ENCODE measurements around the gene RAB9B.

Gene RAB9B

GRCh38 chrX:103845165-103845653 is 13.2 kb upstream of the RAB9B start:
- H3K4me1 ChIP-seq: peaks cover 0 to 9% (median 0%) of the 10 kb centered on the region in 4 donors
- no peak overlapping the region for H3K27ac ChIP-seq
- no peaks in the 10 kb centered on the region for H3K36me3 ChIP-seq
- H3K27me3 ChIP-seq: no peaks in the 10 kb centered on the region
- intact Hi-C loops (cut with DNase I; ENCODE audit: low total_unique reads): no loop called here
- TF ChIP-seq, protein P1, sequence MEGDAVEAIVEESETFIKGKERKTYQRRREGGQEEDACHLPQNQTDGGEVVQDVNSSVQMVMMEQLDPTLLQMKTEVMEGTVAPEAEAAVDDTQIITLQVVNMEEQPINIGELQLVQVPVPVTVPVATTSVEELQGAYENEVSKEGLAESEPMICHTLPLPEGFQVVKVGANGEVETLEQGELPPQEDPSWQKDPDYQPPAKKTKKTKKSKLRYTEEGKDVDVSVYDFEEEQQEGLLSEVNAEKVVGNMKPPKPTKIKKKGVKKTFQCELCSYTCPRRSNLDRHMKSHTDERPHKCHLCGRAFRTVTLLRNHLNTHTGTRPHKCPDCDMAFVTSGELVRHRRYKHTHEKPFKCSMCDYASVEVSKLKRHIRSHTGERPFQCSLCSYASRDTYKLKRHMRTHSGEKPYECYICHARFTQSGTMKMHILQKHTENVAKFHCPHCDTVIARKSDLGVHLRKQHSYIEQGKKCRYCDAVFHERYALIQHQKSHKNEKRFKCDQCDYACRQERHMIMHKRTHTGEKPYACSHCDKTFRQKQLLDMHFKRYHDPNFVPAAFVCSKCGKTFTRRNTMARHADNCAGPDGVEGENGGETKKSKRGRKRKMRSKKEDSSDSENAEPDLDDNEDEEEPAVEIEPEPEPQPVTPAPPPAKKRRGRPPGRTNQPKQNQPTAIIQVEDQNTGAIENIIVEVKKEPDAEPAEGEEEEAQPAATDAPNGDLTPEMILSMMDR (IDR thresholded peaks at IDR 0.05): peak; percentile 43 to 61
- DNase-seq: peak; percentile 56 to 74
- H3K9me3 ChIP-seq: no peaks in the 10 kb centered on the region
- H3K4me3 ChIP-seq: no peak overlapping the region

DNA sequence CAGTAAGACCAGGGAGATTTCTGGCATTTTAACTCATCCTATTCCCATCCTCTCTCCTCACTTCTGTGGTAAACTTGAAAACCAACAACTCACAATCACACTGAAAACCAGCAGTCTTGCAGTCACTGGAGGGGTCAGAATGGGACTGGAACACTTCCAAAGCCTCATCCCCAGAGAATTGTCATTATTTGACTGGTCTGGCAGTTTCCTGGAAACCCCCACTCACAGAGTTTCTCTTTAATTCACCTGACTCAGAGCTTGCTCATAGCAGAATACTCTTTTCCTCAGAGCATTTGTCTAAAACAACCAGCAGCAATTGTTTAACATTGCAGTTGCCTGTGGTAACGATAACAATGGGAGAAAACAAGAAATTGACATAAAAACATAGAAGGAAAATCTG is 7.3 kb upstream of the RAB9B start:
- H3K27me3 ChIP-seq: no peaks in the 10 kb centered on the region
- TF ChIP-seq, protein P1 (IDR thresholded peaks at IDR 0.05): no peak
- no peak overlapping the region for H3K4me3 ChIP-seq
- H3K9me3 ChIP-seq: no peaks in the 10 kb centered on the region
- no peak for DNase-seq
- intact Hi-C loops (cut with DNase I; ENCODE audit: low total_unique reads): no loop called here
- no peaks in the 10 kb centered on the region for H3K4me1 ChIP-seq
- H3K36me3 ChIP-seq: no peaks in the 10 kb centered on the region
- H3K27ac ChIP-seq: no peak overlapping the region

DNA sequence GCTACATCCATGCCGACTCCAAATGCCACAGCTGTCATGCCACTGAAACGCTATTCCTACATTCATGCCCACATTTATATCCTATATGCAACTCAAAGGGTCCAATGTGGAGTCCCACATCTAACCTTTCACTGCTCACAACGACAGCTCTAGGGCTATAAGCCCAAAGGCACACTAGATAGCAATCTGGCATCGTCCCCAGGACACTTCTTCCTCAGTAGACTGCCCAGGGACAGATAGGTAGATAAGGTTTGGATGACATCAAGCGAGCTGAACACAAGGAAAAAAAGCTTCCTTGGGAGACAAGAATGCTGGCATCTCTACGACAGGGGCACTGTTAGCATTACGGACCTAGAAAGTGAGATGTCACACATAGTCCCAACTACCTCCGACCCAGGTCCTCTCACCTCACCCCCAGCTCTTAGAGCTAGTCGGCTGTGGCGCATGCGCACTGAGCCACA is 685 bp downstream of the RAB9B start:
- TF ChIP-seq, protein P1 (IDR thresholded peaks at IDR 0.05): no peak
- Histone ChIP-seq H3K27ac (peak overlapping the region; percentile 86 to 93), H3K4me1 (peaks cover 0 to 31% (median 2%) of the 10 kb centered on the region in 4 donors), H3K27me3 (no peaks in the 10 kb centered on the region), H3K36me3 (no peaks in the 10 kb centered on the region), H3K9me3 (no peaks in the 10 kb centered on the region), H3K4me3 (peak overlapping the region; percentile 71 to 73)
- intact Hi-C loops (cut with DNase I; ENCODE audit: low total_unique reads): no loop called here
- no peak for DNase-seq

DNA sequence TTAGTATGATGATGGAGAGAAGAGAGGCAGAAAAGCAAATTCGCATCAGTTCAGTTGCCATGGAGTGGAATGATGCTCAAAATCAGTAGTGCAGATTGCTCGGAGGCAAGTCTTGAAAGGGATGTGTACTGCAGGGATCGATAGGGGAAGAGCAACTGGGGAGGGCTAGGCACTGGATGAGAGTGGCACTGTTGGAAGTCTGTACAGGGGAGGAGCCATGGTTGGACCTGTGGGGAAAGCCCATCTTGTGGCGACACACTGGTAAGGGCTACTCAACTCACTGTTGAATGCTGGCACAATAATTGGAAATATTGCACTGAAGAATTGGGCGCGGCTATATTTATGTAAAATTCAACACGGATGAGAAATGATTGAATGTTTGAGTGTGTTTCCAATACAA is 1.2 kb downstream of the RAB9B start:
- intact Hi-C loops (cut with DNase I; ENCODE audit: low total_unique reads): no loop called here
- H3K27me3 ChIP-seq: no peaks in the 10 kb centered on the region
- peak overlapping the region; percentile 71 to 73 for H3K4me3 ChIP-seq
- TF ChIP-seq, protein P1 (IDR thresholded peaks at IDR 0.05): no peak
- H3K36me3 ChIP-seq: no peaks in the 10 kb centered on the region
- H3K4me1 ChIP-seq: peaks cover 0 to 31% (median 2%) of the 10 kb centered on the region in 4 donors
- H3K9me3 ChIP-seq: no peaks in the 10 kb centered on the region
- DNase-seq: no peak
- H3K27ac ChIP-seq: peak overlapping the region; percentile 86 to 93

- H3K36me3 ChIP-seq: no peaks in the 10 kb centered on the region
- no peak overlapping the region for H3K4me3 ChIP-seq
- TF ChIP-seq, protein P1 (IDR thresholded peaks at IDR 0.05): no peak
- intact Hi-C loops (cut with DNase I; ENCODE audit: low total_unique reads): no loop called here
- no peaks in the 10 kb centered on the region for H3K9me3 ChIP-seq
- H3K27ac ChIP-seq: peak overlapping the region; percentile 47 to 68
- no peaks in the 10 kb centered on the region for H3K27me3 ChIP-seq
- H3K4me1 ChIP-seq: peaks cover 0 to 31% (median 2%) of the 10 kb centered on the region in 4 donors
- no peak for DNase-seq
Observed at GRCh38 chrX:103828529-103828928, 3.5 kb downstream of the RAB9B start.

DNA sequence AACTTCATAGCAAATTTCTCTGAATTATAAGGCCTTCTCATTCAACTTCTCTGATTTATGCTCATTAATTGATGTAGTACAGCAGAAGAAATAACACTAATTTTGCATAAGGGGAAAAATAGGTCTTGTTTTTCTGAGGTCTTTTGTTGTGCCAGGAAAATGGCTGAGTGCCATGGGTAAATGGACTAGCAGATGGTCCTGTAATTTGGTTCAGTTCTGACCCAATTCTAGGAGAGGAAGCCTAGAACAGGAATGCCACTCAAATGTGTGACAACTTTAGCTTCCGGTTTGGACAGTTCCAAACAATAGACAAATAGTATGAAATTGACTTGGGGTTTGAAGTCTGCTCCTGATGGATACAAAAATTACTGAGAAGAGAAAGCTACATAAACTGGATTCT is 6.2 kb downstream of the RAB9B start:
- H3K36me3 ChIP-seq: no peaks in the 10 kb centered on the region
- TF ChIP-seq, protein P1 (IDR thresholded peaks at IDR 0.05): no peak
- DNase-seq: no peak
- H3K27me3 ChIP-seq: no peaks in the 10 kb centered on the region
- H3K9me3 ChIP-seq: no peaks in the 10 kb centered on the region
- intact Hi-C loops (cut with DNase I; ENCODE audit: low total_unique reads): no loop called here
- H3K4me1 ChIP-seq: peaks cover 0 to 26% (median 0%) of the 10 kb centered on the region in 4 donors
- H3K4me3 ChIP-seq: no peak overlapping the region
- H3K27ac ChIP-seq: no peak overlapping the region

Data from tibial artery (tissue), 4 donors.